GM12891 (cell line): ENCODE data around the gene EFCAB3. TPM values are rescaled to one million over a fixed set of nuclear protein-coding genes. Genes with fewer than 3 reads are reported as not detected.
"Not testable (repeated sequence)": the region's sequence is repeated elsewhere in the genome, so short reads cannot be mapped to it uniquely, and the experiment has no call there.

ENCODE experiments used
- DNase-seq: peaks from one replicate; pipeline ENCODE4 v3.0.0; 2011; ENCODE audit warnings: low spot score; ENCODE audit not compliant: insufficient read length
- FAIRE-seq: peaks from 2 replicates; lab custom pipeline; 2011; peaks lifted over from hg19 to GRCh38; lab: Jason Lieb, UNC
- PAX5 ChIP-seq: IDR thresholded peaks from 2 replicates; pipeline ENCODE4 v1.6.1; 2011; ENCODE audit warnings: low read length, moderate library complexity, mild to moderate bottlenecking; ENCODE audit not compliant: insufficient read depth, severe bottlenecking
- POLR2A ChIP-seq: IDR thresholded peaks from 2 replicates; pipeline ENCODE4 v1.6.1; 2011; ENCODE audit warnings: low read depth, low read length, control low read depth
- POLR2AphosphoS5 ChIP-seq: IDR thresholded peaks from 2 replicates; pipeline ENCODE4 v1.6.1; 2011; ENCODE audit warnings: low read depth, low read length, control low read depth
- POU2F2 ChIP-seq: IDR thresholded peaks from 2 replicates; pipeline ENCODE4 v1.6.1; 2011; ENCODE audit warnings: low read depth, mild to moderate bottlenecking, control low read depth, low read length, moderate library complexity
- SPI1 ChIP-seq: IDR thresholded peaks from 2 replicates; pipeline ENCODE4 v1.6.1; 2011; ENCODE audit warnings: low read depth, low read length, control low read depth
- TAF1 ChIP-seq: IDR thresholded peaks from 2 replicates; pipeline ENCODE4 v1.6.1; 2011; ENCODE audit warnings: low read depth, low read length, control low read depth
- polyA plus RNA-seq: library from polyadenylated mRNA; unstranded; fragments of >200 nt; gene quantifications from one replicate; pipeline ENCODE4 v1.2.1, GENCODE V29; 2012; ENCODE audit warnings: low read depth, missing spikeins, inconsistent platforms; ENCODE audit not compliant: missing spikeins

EFCAB3 gene
- polyA plus RNA-seq, result not detected

- FAIRE-seq, result no peak
Measured at GRCh38 chr17:62380253-62380652, at the start of gene EFCAB3. TSS of gene EFCAB3 (plus strand) at chr17:62380553. CDS start at chr17:62382980, 2,427 bp downstream.

GRCh38 chr17:62336527-62336926 lies 43.8 kb upstream of the EFCAB3 start:
- TF ChIP-seq POU2F2 (no peak), POLR2A (no peak)
- FAIRE-seq, result no peak

More at GRCh38 chr17:62380253-62380652, at the start of gene EFCAB3:
- DNase-seq, result no peak
- no peak for TF ChIP-seq TAF1
- TF ChIP-seq SPI1, result no peak
- TF ChIP-seq PAX5, result no peak
- no peak for TF ChIP-seq POLR2AphosphoS5
- TF ChIP-seq POU2F2, result no peak
- no peak for TF ChIP-seq POLR2A

GRCh38 chr17:62343764-62344270 lies 36.5 kb upstream of the EFCAB3 start:
- FAIRE-seq, result no peak
- DNase-seq, result no peak
- TF ChIP-seq POLR2AphosphoS5, result no peak
- TF ChIP-seq POU2F2, result no peak
- TF ChIP-seq POLR2A, result no peak
- TF ChIP-seq TAF1, result no peak

More at GRCh38 chr17:62336527-62336926, 43.8 kb upstream of the EFCAB3 start:
- DNase-seq, result no peak

GRCh38 chr17:62351176-62351575 lies 29.2 kb upstream of the EFCAB3 start:
- TF ChIP-seq POLR2A, result no peak
- TF ChIP-seq TAF1, result no peak
- TF ChIP-seq SPI1, result no peak
- no peak for TF ChIP-seq POU2F2
- TF ChIP-seq PAX5, result no peak
- TF ChIP-seq POLR2AphosphoS5, result no peak
- no peak for DNase-seq
- no peak for FAIRE-seq

- FAIRE-seq (no peak), DNase-seq (no peak)
- TF ChIP-seq POLR2AphosphoS5 (no peak), POLR2A (no peak), SPI1 (no peak), PAX5 (no peak), TAF1 (no peak), POU2F2 (no peak)
Measured at GRCh38 chr17:62366191-62366590, 14.2 kb upstream of the EFCAB3 start.

- no peak for TF ChIP-seq TAF1
- no peak for TF ChIP-seq SPI1
- no peak for TF ChIP-seq POLR2AphosphoS5
- no peak for TF ChIP-seq POLR2A
- TF ChIP-seq PAX5, result no peak
- no peak for TF ChIP-seq POU2F2
Measured at GRCh38 chr17:62381561-62381960, 1.2 kb downstream of the EFCAB3 start.

GRCh38 chr17:62388856-62389255 lies 8.5 kb downstream of the EFCAB3 start:
- DNase-seq (no peak), FAIRE-seq (no peak)
- TF ChIP-seq PAX5, result no peak
- no peak for TF ChIP-seq TAF1
- TF ChIP-seq POLR2AphosphoS5, result no peak
- no peak for TF ChIP-seq POU2F2
- TF ChIP-seq POLR2A, result no peak
- TF ChIP-seq SPI1, result no peak

More at GRCh38 chr17:62381561-62381960, 1.2 kb downstream of the EFCAB3 start:
- DNase-seq (no peak), FAIRE-seq (no peak)

- DNase-seq (no peak), FAIRE-seq (no peak)
- TF ChIP-seq SPI1 (no peak), TAF1 (no peak), POLR2A (no peak), PAX5 (no peak), POLR2AphosphoS5 (no peak), POU2F2 (no peak)
Measured at GRCh38 chr17:62392908-62393307, 12.6 kb downstream of the EFCAB3 start.

- TF ChIP-seq POLR2AphosphoS5 (no peak), PAX5 (no peak), SPI1 (no peak), POU2F2 (no peak), POLR2A (no peak), TAF1 (no peak)
- FAIRE-seq, result no peak
- DNase-seq, result no peak
Measured at GRCh38 chr17:62398891-62399290, 18.5 kb downstream of the EFCAB3 start.

- no peak for FAIRE-seq
- DNase-seq, result no peak
- no peak for TF ChIP-seq POLR2A
- TF ChIP-seq SPI1, result no peak
- TF ChIP-seq POLR2AphosphoS5, result no peak
- TF ChIP-seq PAX5, result no peak
- TF ChIP-seq POU2F2, result no peak
- no peak for TF ChIP-seq TAF1
Measured at GRCh38 chr17:62405451-62405850, 25.1 kb downstream of the EFCAB3 start.

- DNase-seq, FAIRE-seq: not testable (repeated sequence)
Measured at GRCh38 chr17:62413090-62413489, 32.7 kb downstream of the EFCAB3 start.
